H1 (cell line): ENCODE measurements around the gene RIN3.

Experiments used
- BACH1 ChIP-seq: IDR thresholded peaks from 2 replicates; pipeline ENCODE4 v1.6.1; 2012; ENCODE audit warnings: low read length, improper control_type of control experiment
- EZH2 ChIP-seq: fragments of 200-600 bp; sonication (generic); IDR thresholded peaks from 2 replicates; pipeline ENCODE4 v1.7.1; 2012; ENCODE audit warnings: low read depth, mild to moderate bottlenecking, moderate library complexity, low read length, inconsistent platforms; ENCODE audit not compliant: severe bottlenecking
- GABPA ChIP-seq: IDR thresholded peaks from 2 replicates; pipeline ENCODE4 v1.6.1; 2011; ENCODE audit warnings: mild to moderate bottlenecking, low read length, moderate library complexity, borderline replicate concordance; ENCODE audit not compliant: insufficient read depth
- JUN ChIP-seq: IDR thresholded peaks from 2 replicates; pipeline ENCODE4 v1.6.1; 2011; ENCODE audit warnings: low read depth, mild to moderate bottlenecking, improper control_type of control experiment, low read length
- JUND ChIP-seq: IDR thresholded peaks from 2 replicates; pipeline ENCODE4 v1.6.1; 2011; ENCODE audit warnings: mild to moderate bottlenecking, improper control_type of control experiment, low read length
- KDM1A ChIP-seq: fragments of 200-600, 300-600 bp; sonication (generic); IDR thresholded peaks from 2 replicates; pipeline ENCODE4 v1.7.1; 2016; ENCODE audit warnings: mild to moderate bottlenecking, low read length, borderline replicate concordance
- POLR2A ChIP-seq, 2 experiments: IDR thresholded peaks; 1 replicate in 1 of 2; 2 replicates in 1 of 2; pipeline ENCODE4 v1.6.1; 2011; ENCODE audit warnings: low read depth in 2 of 2, low read length in 2 of 2, mild to moderate bottlenecking in 2 of 2; ENCODE audit errors: control extremely low read depth in 1 of 2
- POLR2AphosphoS5 ChIP-seq: IDR thresholded peaks from 2 replicates; pipeline ENCODE4 v1.6.1; 2011; ENCODE audit warnings: low read depth, low read length
- TF ChIP-seq, protein P1 (sequence below), 3 experiments: IDR thresholded peaks; 1 replicate in 2 of 3; 2 replicates in 1 of 3; pipeline versions ENCODE4 v1.5.1 to v1.6.1; 2011; ENCODE audit warnings: low read length in 3 of 3, mild to moderate bottlenecking in 3 of 3, inconsistent platforms in 2 of 3, low read depth in 1 of 3, moderate library complexity in 1 of 3; ENCODE audit not compliant: insufficient read depth in 1 of 3; ENCODE audit errors: control extremely low read depth in 1 of 3
- TF ChIP-seq, protein P2 (sequence below): IDR thresholded peaks from 2 replicates; pipeline ENCODE4 v1.6.1; 2012; ENCODE audit warnings: inconsistent platforms

DNA sequence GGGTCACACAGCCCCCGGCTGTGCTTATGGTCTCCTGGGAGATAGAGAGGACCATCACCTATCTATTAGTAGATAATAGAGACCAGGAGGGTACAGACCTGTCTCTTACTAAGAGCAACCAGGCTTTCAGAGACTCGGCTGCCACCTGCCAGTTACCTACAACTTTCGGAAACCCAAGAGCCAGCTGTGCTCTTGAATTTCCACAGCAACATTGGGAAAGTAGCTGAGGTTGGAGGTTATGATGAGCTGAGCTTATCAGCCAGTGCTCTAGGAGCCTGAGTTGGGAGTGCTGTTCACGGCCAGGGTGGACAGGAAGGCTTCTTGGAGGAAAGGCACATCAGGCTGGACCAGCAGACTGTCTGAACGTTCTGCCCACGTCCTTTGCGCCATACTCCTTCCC, 67.6 kb downstream of the RIN3 start:
- TF ChIP-seq, protein P1, sequence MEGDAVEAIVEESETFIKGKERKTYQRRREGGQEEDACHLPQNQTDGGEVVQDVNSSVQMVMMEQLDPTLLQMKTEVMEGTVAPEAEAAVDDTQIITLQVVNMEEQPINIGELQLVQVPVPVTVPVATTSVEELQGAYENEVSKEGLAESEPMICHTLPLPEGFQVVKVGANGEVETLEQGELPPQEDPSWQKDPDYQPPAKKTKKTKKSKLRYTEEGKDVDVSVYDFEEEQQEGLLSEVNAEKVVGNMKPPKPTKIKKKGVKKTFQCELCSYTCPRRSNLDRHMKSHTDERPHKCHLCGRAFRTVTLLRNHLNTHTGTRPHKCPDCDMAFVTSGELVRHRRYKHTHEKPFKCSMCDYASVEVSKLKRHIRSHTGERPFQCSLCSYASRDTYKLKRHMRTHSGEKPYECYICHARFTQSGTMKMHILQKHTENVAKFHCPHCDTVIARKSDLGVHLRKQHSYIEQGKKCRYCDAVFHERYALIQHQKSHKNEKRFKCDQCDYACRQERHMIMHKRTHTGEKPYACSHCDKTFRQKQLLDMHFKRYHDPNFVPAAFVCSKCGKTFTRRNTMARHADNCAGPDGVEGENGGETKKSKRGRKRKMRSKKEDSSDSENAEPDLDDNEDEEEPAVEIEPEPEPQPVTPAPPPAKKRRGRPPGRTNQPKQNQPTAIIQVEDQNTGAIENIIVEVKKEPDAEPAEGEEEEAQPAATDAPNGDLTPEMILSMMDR (IDR thresholded peaks at IDR 0.05; ENCODE audit: control extremely low read depth in 1 of 3, insufficient read depth in 1 of 3, low read depth in 1 of 3, low read length in 3 of 3): no peak
- TF ChIP-seq BACH1 (no peak), JUND (no peak), EZH2 (no peak), KDM1A (no peak), POLR2AphosphoS5 (no peak), GABPA (no peak), JUN (no peak), POLR2A (IDR thresholded peaks at IDR 0.05; ENCODE audit: control extremely low read depth in 1 of 2, low read depth in 2 of 2, low read length in 2 of 2) (no peak)
- TF ChIP-seq, protein P2, sequence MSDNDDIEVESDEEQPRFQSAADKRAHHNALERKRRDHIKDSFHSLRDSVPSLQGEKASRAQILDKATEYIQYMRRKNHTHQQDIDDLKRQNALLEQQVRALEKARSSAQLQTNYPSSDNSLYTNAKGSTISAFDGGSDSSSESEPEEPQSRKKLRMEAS: no peak
